T-helper 22 cell (primary cell): ENCODE measurements around the gene SELENOW.
"Not testable (repeated sequence)": the region's sequence is repeated elsewhere in the genome, so short reads cannot be mapped to it uniquely, and the experiment has no call there.

Source experiments
- DNase-seq: peaks from one replicate; pipeline ENCODE4 v3.0.0-alpha.2; 2020; ENCODE audit warnings: low read depth

The SELENOW gene

DNA sequence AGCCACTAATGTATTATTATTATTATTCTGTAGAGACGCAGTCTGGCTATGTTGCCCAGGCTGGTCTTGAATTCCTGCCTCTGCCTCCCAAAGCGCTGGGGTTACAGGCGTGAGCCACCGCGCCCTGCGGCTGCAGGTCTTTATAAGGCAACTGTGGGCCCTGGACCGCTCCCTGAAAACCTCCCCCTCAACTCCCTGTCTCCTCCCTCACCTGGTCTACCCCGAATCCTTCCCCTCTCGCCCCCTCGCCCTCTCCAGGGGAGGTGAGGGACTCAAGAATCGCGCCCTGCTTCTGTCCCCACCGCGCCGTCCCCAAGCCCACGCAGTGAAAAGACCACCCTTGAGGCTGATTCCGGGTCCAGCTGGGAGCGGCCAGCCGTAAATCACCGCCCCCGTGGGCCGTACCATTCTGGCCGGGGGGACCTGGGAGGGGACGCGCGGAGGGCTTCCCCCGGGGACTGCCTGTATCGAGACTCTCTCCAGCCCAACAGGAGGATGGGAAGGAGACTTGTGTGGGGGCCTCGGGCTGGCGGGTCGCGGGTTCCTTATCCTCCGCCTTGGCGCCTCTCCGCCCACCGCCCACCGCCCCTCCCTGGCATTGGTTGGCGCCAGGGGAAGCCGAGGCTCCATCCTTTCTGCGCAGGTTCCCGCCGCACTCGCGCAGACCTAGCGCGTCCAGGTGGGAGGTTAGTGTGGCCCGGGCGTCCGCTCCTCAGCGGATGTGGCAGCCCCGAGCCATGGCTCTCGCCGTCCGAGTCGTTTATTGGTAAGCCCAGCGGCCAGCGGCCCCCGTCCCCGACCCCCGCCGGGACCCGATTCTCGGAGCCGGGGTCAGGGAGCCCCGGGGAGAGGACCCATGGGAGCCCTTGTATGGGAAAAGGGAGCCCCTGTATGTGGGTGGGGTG is at the start of gene SELENOW:
TSS of gene SELENOW (plus strand) at position 655 of the 905 bp plus-strand sequence. CDS start at position 738, 83 bp downstream.
- peak; percentile 59 for DNase-seq

DNA sequence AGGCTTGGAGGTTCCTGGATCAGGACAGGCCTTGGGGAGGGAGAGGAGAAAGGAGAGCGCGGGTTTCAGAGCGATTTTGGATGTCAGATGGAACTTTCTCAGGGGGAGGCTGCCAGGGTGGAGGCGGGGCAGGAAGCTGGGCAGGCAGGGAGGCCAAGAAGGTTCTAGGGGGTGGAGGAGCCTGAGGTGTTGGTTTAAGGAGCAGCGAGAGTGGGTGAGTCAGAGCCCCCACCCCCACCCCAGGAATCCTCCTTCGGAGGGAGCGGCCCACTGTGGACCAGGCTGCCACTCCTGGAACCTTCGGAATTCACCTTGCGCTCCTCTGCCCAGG is 49.1 kb upstream of the SELENOW start:
- no peak for DNase-seq

DNA sequence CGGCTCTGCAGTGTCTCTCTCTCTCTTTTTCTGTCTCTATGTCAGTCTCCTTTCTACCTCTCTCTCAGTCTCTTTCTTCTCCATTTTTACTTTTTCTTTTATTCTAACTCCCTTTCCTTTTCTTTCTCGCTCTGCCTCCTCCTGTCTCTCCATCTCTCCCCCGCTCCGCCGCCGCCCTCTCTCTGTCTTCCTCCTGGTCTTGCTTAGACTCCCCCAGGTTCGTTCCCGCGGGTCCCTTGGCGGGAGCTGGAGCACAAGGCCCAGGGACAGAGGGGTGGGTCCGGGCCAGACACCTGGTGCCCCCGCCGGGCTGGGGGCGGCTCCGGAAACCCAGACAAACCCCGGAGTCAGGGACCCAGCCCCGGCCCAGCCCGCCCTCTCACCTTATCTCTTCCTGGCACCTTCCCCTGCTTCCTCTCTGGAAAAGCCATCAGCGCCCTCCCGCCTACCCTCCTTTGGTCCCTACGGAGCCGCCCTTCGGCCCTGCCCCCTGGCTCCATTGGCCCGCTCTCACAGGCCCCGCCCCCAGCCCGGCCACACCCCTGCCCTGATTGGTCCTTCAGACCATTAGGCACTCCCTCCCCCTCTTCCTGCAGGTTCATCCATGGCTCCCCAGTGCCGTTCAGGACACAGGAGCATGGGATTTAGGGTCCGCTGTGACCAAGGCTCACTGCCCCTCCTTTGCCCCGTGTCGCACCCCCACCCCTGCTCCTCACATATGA is 48.5 kb upstream of the SELENOW start:
- no peak for DNase-seq

DNA sequence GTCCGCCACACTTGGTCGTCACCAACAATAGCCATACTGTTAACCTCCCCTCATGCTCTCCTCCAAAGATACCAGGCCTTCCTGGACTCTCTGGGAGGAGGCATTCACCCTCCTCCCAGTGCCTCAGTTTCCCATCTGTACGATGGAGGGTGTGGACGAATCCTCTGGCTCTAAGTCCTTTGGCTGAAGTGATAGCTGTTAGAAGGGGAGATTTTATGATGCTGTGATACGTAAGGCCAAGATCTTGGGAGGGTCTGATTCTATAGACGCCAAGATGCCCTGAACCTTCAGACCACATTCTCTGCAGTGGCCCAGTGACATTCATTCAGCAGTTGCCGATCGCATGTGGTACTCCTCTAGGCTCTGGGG is 48.0 kb upstream of the SELENOW start:
- DNase-seq, result no peak

- DNase-seq, result no peak
Measured at GRCh38 chr19:47730910-47731309, 47.6 kb upstream of the SELENOW start.

- no peak for DNase-seq
Measured at GRCh38 chr19:47735131-47735530, 43.4 kb upstream of the SELENOW start.

GRCh38 chr19:47740866-47741519 is 37.5 kb upstream of the SELENOW start:
- no peak for DNase-seq

DNA sequence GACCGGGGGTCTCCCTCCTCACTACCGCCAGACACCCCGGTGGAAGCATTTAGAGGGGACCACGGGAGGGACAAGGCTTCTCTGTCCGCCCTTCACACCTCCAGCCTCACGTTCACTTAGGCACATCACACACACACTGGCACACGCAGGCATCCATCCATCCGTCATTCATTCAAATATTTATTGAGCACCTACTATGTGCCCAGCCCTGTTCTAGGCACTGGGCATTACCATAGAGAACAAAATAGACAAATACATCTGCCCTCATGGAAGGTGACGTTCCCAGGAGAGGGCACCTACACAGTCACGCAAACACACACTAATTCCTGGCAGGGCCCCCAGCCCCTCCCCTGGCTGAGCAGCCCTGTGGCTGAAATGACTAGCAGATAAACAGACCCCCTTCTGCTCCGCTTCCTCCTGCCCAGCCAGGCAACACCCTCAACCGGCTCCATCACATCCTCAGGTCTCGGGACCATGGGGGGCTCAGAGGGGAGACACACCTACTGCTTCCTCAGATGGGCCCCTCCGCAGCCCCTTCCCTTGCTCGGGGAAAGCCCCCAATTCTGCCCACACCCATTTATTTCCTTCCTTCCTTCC is 36.9 kb upstream of the SELENOW start:
- no peak for DNase-seq

- DNase-seq, result no peak
Measured at GRCh38 chr19:47742634-47743033, 35.9 kb upstream of the SELENOW start.

DNA sequence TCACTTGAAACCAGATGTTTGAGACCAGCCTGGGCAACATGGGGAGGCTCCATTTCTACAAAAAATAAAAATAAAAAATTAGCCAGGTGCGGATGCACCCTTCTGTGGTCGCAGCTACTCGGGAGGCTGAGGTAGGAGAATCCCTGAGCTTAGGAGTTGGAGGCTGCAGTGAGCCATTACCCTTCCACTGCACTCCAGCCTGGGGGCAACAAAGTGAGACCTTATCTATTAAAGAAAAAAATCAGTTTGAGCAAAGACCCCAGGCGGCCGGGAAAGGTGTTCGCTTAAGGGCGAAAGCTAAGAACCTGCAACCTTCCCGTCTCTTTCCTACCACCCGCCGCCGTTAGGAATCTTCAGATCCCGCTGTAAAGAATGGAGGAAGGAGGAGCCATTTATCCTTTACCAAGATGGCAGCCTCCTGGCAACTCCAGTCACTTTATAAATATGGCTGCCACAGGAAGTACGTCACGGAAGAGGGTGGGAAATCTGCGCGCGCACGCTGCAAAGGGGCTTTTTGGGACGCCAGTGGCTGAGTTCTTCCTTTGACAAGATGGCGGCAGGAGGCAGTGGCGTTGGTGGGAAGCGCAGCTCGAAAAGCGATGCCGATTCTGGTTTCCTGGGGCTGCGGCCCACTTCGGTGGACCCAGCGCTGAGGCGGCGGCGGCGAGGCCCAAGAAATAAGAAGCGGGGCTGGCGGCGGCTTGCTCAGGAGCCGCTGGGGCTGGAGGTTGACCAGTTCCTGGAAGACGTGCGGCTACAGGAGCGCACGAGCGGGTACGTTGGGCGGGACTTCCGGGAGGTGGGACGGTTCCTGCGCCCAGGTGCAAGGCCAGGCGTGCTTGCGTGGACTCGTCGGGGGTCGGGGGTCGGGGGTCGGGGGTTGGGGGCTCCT is 33.2 kb upstream of the SELENOW start, which contains the start of gene NOP53:
TSS of gene NOP53 (plus strand) at position 537 of the 892 bp plus-strand sequence. CDS start at position 551, 14 bp downstream.
- DNase-seq, result peak; percentile 88

- not testable (repeated sequence) for DNase-seq
Measured at GRCh38 chr19:47746129-47746528, 32.4 kb upstream of the SELENOW start.

DNA sequence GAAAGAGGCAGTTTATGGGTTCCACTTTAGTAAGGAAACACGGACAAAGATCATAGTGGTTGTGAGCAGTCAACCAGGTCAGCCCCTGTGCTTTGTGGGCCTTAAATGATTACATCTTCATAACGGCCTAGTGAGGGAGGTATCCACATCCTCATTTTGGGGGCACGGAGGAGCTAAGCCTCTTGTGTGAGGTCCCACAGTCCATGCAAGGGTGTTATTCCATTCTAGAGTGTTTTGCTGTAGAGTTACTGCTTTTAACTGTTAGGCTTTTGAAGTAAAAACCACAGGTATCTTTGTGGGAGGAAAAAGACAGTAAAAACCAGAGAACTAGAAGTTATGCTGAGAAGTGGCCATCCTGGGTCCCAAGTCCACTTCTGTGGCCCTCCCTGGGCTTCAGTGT is 29.2 kb upstream of the SELENOW start:
- DNase-seq, result no peak

DNA sequence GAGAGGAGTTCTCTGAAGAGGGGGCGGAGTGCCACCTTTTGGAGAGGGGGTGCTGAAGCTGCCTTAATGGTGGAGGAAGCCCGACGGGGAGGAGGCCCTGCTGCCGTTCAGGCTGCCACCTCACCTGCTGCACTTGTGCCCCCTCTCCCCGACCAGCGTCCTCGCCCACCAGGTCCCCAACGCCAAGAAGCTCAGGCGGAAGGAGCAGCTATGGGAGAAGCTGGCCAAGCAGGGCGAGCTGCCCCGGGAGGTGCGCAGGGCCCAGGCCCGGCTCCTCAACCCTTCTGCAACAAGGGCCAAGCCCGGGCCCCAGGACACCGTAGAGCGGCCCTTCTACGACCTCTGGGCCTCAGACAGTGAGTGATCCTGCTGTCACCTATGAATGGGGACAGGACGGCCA is 27.8 kb upstream of the SELENOW start:
- DNase-seq, result no peak

DNA sequence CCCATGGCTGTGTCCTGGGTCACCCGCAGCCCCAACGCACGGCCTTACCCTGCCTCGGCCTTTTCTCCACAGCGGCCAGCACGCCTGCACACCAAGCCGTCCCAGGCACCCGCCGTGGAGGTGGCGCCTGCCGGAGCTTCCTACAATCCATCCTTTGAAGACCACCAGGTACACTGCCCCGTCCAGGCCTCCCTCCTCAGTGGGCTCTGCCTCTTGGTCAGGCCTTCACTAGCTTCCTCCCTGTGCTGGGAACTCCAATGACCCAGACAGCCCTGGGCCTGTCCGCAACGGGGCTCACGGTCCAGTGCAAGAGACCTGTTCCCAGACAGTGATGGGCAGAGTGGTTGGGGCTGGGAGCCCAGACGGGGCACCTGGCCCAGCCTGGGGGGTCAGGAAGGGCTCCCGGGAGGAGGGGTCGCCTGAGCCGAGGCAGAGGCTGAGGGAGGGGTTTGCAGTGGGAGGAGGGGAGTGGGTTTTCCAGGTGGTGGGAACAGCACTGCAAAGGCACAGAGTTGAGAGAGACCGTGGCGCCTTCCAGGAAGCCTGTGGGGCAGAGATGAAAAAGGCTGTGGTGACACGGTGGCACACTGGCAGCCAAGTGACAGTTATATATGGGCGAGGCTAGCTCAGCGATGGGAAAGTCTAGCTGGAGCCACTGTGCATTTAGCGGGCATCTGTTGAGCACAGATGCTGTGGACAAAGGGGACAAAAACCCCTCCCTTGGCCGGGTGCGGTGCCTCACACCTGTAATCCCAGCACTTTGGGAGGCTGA is 25.9 kb upstream of the SELENOW start:
- no peak for DNase-seq

GRCh38 chr19:47754206-47755064 is 24.1 kb upstream of the SELENOW start:
- no peak for DNase-seq

- no peak for DNase-seq
Measured at GRCh38 chr19:47755065-47755761, 23.3 kb upstream of the SELENOW start.

DNA sequence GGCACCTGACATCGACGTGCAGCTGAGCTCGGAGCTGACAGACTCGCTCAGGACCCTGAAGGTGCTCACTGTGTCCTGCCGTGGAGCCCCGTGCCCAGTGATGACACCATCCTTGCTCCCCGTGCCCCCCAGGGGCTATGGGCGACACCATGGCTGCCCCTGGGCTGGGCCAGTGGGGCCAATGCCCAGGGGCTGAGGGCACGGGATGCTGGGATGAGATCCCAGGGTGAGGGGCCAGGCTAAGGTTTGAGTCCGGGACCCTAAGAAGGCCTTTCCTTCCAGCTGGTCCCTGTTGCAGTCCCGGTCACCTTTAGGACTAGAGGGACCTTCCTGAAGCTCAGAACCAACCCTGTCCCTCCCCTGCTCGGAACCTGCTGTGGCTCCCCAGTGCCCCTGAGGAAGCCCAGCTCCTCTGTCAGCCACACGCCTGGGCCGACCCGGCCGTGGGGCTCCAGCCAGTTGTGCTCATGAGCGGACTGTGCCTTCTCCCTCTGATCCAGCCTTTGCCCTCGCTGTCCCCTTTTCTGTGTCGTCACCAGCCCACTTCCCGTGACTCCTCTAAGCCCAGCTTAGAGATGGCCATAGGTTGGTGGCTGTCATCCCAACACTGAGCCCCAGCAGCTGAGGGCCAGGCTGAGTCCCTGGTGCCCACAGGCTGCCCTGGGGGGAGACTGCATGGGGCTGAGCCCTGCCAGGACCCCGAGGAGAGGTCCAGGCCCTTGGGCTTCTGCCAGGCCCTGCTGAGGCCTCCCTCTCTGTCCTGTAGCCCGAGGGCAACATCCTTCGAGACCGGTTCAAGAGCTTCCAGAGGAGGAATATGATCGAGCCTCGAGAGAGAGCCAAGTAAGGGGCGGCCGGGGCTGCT is 22.5 kb upstream of the SELENOW start:
- DNase-seq, result no peak

DNA sequence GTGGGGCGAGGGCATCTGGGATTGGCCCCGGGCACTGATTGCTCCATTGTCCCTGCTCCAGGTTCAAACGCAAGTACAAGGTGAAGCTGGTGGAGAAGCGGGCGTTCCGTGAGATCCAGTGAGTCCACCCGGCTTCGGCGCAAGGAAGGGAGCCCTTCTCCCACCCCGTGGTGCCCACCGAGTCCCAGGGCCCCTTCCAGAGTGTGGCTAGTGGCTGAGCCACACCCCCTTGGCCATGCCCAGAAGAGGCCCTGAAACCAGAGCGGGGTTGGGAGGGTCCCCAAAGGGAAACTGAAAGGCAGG is 21.9 kb upstream of the SELENOW start:
- DNase-seq, result no peak
